ENCODE results near the gene ARSG. TPM values are rescaled to one million over a fixed set of nuclear protein-coding genes. Genes with fewer than 3 reads are reported as not detected.

ARSG gene
- polyA plus RNA-seq, 1 of the 3 experiments (the other 2 are of a cell fraction): 0.41 TPM

DNA sequence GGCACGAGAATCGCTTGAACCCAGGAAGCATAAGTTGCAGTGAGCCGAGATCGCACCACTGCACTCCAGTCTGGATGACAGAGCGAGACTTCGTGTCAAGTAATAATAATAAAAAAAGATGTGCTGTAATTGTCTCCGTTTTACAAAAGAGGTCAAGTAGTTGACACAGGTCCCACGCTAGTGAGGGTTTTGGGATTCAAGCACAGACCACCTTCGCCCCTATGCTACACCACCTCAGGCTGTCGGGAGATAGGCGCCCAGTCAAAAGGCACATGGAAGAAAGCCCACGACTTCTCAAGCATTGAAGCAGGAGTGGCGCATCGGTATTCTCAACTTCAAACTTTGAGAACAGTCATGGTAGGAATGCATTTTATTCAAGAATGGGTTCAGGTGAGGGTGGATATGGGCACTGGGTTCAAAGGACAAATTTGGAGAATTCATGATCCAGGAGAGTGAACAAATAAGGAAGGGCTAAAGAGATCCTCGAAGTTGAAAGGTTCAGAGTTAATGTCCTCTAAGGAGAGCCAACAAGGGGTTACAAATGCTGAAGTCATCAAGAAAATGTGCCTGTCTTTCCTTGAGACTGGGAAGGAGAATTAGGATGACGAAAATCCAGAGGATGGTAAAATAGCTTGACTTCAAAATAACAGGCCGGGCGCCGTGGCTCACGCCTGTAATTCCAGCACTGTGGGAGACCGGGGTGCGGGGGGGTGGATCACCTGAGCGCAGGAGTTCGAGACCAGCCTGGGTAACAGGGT lies 44.8 kb upstream of the ARSG start:
- Histone ChIP-seq H3K79me2 (ENCODE audit: insufficient read depth) (peaks cover 22% of the 10 kb centered on the region), H3K4me3 (ENCODE audit: low read depth in 2 of 2, low read length in 1 of 2) (peak overlapping the region; percentile 76 to 79; a peak in 2 of 4 replicates), H3K9ac (no peak overlapping the region), H4K20me1 (ENCODE audit: insufficient read depth) (no peaks in the 10 kb centered on the region), H3F3A (replicated peaks; ENCODE audit: insufficient read depth) (peaks cover 12% of the 10 kb centered on the region), H3K27me3 (ENCODE audit: insufficient read depth) (no peaks in the 10 kb centered on the region), H2AFZ (ENCODE audit: low read depth) (peak overlapping the region; percentile 89; the same call in 1 of the 2 replicates), H3K36me3 (replicated peaks in 1 of 2; ENCODE audit: control insufficient read depth in 1 of 2, insufficient read depth in 2 of 2, low read length in 1 of 2) (peaks cover 11% of the 10 kb centered on the region in 2 experiments), H3K4me2 (peak overlapping the region; percentile 86), H3K9me3 (no peaks in the 10 kb centered on the region), H3K4me1 (ENCODE audit: control insufficient read depth in 1 of 2, insufficient read depth in 2 of 2, low read depth in 1 of 2, low read length in 1 of 2) (peaks cover 6 to 8% of the 10 kb centered on the region in 2 experiments; a peak in 2 of 4 replicates), H3K9me2 (no peaks in the 10 kb centered on the region), H3K27ac (ENCODE audit: low read depth in 2 of 2, low read length in 1 of 2) (no peak overlapping the region)
- ChIA-PET CTCF (interaction anchor here (1.1 to 3.2 kb wide), 6 partner anchors 41 to 226 kb away, joined by 4 to 18 read pairs (median 6); no protein-coding TSS in a partner anchor), POLR2A (interaction anchor here (1.2 to 2.8 kb wide), 4 partner anchors 41 to 210 kb away, joined by 3 to 12 read pairs (median 5); no protein-coding TSS in a partner anchor)
- TF ChIP-seq ELF1 (IDR thresholded peaks at IDR 0.05): no peak
- TF ChIP-seq, protein P1, sequence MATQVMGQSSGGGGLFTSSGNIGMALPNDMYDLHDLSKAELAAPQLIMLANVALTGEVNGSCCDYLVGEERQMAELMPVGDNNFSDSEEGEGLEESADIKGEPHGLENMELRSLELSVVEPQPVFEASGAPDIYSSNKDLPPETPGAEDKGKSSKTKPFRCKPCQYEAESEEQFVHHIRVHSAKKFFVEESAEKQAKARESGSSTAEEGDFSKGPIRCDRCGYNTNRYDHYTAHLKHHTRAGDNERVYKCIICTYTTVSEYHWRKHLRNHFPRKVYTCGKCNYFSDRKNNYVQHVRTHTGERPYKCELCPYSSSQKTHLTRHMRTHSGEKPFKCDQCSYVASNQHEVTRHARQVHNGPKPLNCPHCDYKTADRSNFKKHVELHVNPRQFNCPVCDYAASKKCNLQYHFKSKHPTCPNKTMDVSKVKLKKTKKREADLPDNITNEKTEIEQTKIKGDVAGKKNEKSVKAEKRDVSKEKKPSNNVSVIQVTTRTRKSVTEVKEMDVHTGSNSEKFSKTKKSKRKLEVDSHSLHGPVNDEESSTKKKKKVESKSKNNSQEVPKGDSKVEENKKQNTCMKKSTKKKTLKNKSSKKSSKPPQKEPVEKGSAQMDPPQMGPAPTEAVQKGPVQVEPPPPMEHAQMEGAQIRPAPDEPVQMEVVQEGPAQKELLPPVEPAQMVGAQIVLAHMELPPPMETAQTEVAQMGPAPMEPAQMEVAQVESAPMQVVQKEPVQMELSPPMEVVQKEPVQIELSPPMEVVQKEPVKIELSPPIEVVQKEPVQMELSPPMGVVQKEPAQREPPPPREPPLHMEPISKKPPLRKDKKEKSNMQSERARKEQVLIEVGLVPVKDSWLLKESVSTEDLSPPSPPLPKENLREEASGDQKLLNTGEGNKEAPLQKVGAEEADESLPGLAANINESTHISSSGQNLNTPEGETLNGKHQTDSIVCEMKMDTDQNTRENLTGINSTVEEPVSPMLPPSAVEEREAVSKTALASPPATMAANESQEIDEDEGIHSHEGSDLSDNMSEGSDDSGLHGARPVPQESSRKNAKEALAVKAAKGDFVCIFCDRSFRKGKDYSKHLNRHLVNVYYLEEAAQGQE (IDR thresholded peaks at IDR 0.05; ENCODE audit: low read depth, low read length): no peak
- no peak for TF ChIP-seq EP300 (IDR thresholded peaks at IDR 0.05; ENCODE audit: borderline replicate concordance in 1 of 2, low read depth in 1 of 2, low read length in 1 of 2)
- no peak for TF ChIP-seq FOSL2 (IDR thresholded peaks at IDR 0.05; ENCODE audit: borderline replicate concordance, low read depth)
- no peak for TF ChIP-seq ZBTB33 (IDR thresholded peaks at IDR 0.05; ENCODE audit: borderline replicate concordance, low read depth)
- no peak for TF ChIP-seq RAD21 (IDR thresholded peaks at IDR 0.05; ENCODE audit: low read length)
- TF ChIP-seq GABPA (IDR thresholded peaks at IDR 0.05; ENCODE audit: low read depth): no peak
- TF ChIP-seq TCF12 (IDR thresholded peaks at IDR 0.05): no peak
- TF ChIP-seq NRF1 (IDR thresholded peaks at IDR 0.05; ENCODE audit: low read depth, low read length): no peak
- TF ChIP-seq TAF1 (IDR thresholded peaks at IDR 0.05; ENCODE audit: borderline replicate concordance, low read depth, low read length): no peak
- TF ChIP-seq RFX5 (IDR thresholded peaks at IDR 0.05; ENCODE audit: low read length): no peak
- no peak for TF ChIP-seq JUND (IDR thresholded peaks at IDR 0.05)
- TF ChIP-seq MAX (IDR thresholded peaks at IDR 0.05; ENCODE audit: low read depth): no peak
- TF ChIP-seq PBX3 (IDR thresholded peaks at IDR 0.05): no peak
- TF ChIP-seq YY1 (IDR thresholded peaks at IDR 0.05; ENCODE audit: low read depth): no peak
- TF ChIP-seq SIN3A (IDR thresholded peaks at IDR 0.05; ENCODE audit: borderline replicate concordance, low read depth, low read length): no peak
- TF ChIP-seq RXRA (IDR thresholded peaks at IDR 0.05; ENCODE audit: borderline replicate concordance, low read depth): no peak
- WGBS (ENCODE audit: low lambda C conversion rate): 94% methylated on average over 24 of the region's 24 CpGs
- DNase-seq: no peak

Data from SK-N-SH (cell line).